Mesenchymal stem cell (in vitro differentiated cells and primary cell): ENCODE data around the gene VWA1.
A peak's percentile ranks its signal among the peaks of the same experiment; 100 is the strongest.

Experiments
- DNase-seq: peaks from one replicate; pipeline ENCODE4 v3.0.0-alpha.2; 2013
- H2AFZ ChIP-seq: one replicate; pipeline ENCODE4 v1.6.1; 2013; ENCODE audit warnings: low read depth, mild to moderate bottlenecking, control low read depth, inconsistent platforms, low read length, moderate library complexity
- H2AK5ac ChIP-seq: 2 replicates; pipeline ENCODE4 v1.6.1; 2013; ENCODE audit warnings: low read length, moderate library complexity, mild to moderate bottlenecking, inconsistent platforms; ENCODE audit not compliant: severe bottlenecking
- H2BK120ac ChIP-seq: one replicate; pipeline ENCODE4 v1.6.1; 2013; ENCODE audit warnings: low read depth, mild to moderate bottlenecking, inconsistent platforms, low read length, moderate library complexity
- H2BK12ac ChIP-seq, 2 experiments: one replicate each; pipeline ENCODE4 v1.6.1; 2013; ENCODE audit warnings: inconsistent platforms in 2 of 2, low read length in 2 of 2, mild to moderate bottlenecking in 2 of 2, moderate library complexity in 2 of 2, control low read depth in 1 of 2
- H2BK15ac ChIP-seq: one replicate; pipeline ENCODE4 v1.6.1; 2013; ENCODE audit warnings: mild to moderate bottlenecking, low read depth, inconsistent platforms; ENCODE audit not compliant: poor library complexity, severe bottlenecking
- H2BK5ac ChIP-seq: 2 replicates; pipeline ENCODE4 v1.6.1; 2013; ENCODE audit warnings: low read depth, mild to moderate bottlenecking, low read length, control low read depth, inconsistent platforms; ENCODE audit not compliant: poor library complexity, severe bottlenecking
- H3K14ac ChIP-seq, 2 experiments: one replicate each; pipeline ENCODE4 v1.6.1; 2013; ENCODE audit warnings: inconsistent platforms in 2 of 2, low read length in 2 of 2, control low read depth in 1 of 2, mild to moderate bottlenecking in 1 of 2, moderate library complexity in 1 of 2
- H3K18ac ChIP-seq, 2 experiments: one replicate each; pipeline ENCODE4 v1.6.1; 2013; ENCODE audit warnings: inconsistent platforms in 2 of 2, low read length in 2 of 2, control low read depth in 1 of 2, low read depth in 1 of 2, mild to moderate bottlenecking in 1 of 2
- H3K23ac ChIP-seq, 2 experiments: one replicate each; pipeline ENCODE4 v1.6.1; 2013; ENCODE audit warnings: inconsistent platforms in 2 of 2, low read length in 2 of 2, mild to moderate bottlenecking in 2 of 2, moderate library complexity in 2 of 2, control low read depth in 1 of 2
- H3K27ac ChIP-seq: 2 replicates; pipeline ENCODE4 v1.5.1; 2013; ENCODE audit warnings: mild to moderate bottlenecking, moderate library complexity, low read length, control low read depth, inconsistent platforms; ENCODE audit not compliant: poor library complexity, severe bottlenecking
- H3K27me3 ChIP-seq, 2 experiments: 2 replicates each; pipeline versions ENCODE4 v1.6.1 to v1.7.0; 2013; ENCODE audit warnings: low read length in 2 of 2, mild to moderate bottlenecking in 2 of 2, moderate library complexity in 2 of 2, control low read depth in 1 of 2, inconsistent platforms in 1 of 2; ENCODE audit not compliant: control insufficient read depth in 1 of 2, insufficient read depth in 1 of 2
- H3K36me3 ChIP-seq, 2 experiments: 2 replicates each; pipeline versions ENCODE4 v1.6.1 to v1.7.0; 2013; ENCODE audit warnings: low read length in 2 of 2, control low read depth in 1 of 2, inconsistent platforms in 1 of 2, low read depth in 1 of 2, mild to moderate bottlenecking in 1 of 2; ENCODE audit not compliant: insufficient read depth in 2 of 2, control insufficient read depth in 1 of 2
- H3K4ac ChIP-seq, 2 experiments: one replicate each; pipeline ENCODE4 v1.6.1; 2013; ENCODE audit warnings: inconsistent platforms in 2 of 2, low read length in 2 of 2, mild to moderate bottlenecking in 2 of 2, moderate library complexity in 2 of 2, control low read depth in 1 of 2, low read depth in 1 of 2
- H3K4me1 ChIP-seq: 2 replicates; pipeline ENCODE4 v1.6.1; 2013; ENCODE audit warnings: low read depth, low read length, control low read depth; ENCODE audit not compliant: control insufficient read depth, insufficient read depth
- H3K4me2 ChIP-seq: 2 replicates; pipeline ENCODE4 v1.6.1; 2013; ENCODE audit warnings: low read length, mild to moderate bottlenecking, inconsistent platforms; ENCODE audit not compliant: poor library complexity, severe bottlenecking
- H3K4me3 ChIP-seq, 2 experiments: 2 replicates each; pipeline versions ENCODE4 v1.5.1 to v1.7.0; 2013; ENCODE audit warnings: low read length in 2 of 2, mild to moderate bottlenecking in 2 of 2, control low read depth in 1 of 2, low read depth in 1 of 2; ENCODE audit not compliant: insufficient read depth in 1 of 2
- H3K79me1 ChIP-seq: replicated peaks from 2 replicates; pipeline ENCODE4 v1.6.1; 2013; ENCODE audit warnings: mild to moderate bottlenecking, control low read depth, low read length, inconsistent platforms; ENCODE audit not compliant: poor library complexity, severe bottlenecking
- H3K9ac ChIP-seq: 2 replicates; pipeline ENCODE4 v1.7.0; 2013; ENCODE audit warnings: mild to moderate bottlenecking, low read length, moderate library complexity
- H3K9me3 ChIP-seq: 2 replicates; pipeline ENCODE4 v1.7.0; 2013; ENCODE audit warnings: mild to moderate bottlenecking, low read length; ENCODE audit not compliant: control insufficient read depth
- H4K8ac ChIP-seq: one replicate; pipeline ENCODE4 v1.6.1; 2013; ENCODE audit warnings: inconsistent platforms, mild to moderate bottlenecking, low read length, moderate library complexity
- H4K91ac ChIP-seq: one replicate; pipeline ENCODE4 v1.6.1; 2013; ENCODE audit warnings: mild to moderate bottlenecking, low read length, inconsistent platforms
- WGBS: methylation state at CpG from one replicate; pipeline ENCODE4 v1.1.7; 2013; ENCODE audit warnings: mixed read lengths; 5-methylcytosine and 5-hydroxymethylcytosine counted together

VWA1 gene

GRCh38 chr1:1393428-1393827 lies 42.1 kb upstream of the VWA1 start:
- H3K4me3 ChIP-seq: no peak overlapping the region
- H3K4ac ChIP-seq: peak overlapping the region in 1 of 2 experiments; percentile 13
- H2BK120ac ChIP-seq: no peak overlapping the region
- H3K14ac ChIP-seq: no peak overlapping the region
- H2BK12ac ChIP-seq: no peak overlapping the region
- WGBS: 97% methylated on average over 11 of the region's 11 CpGs
- peaks cover 79 to 87% of the 10 kb centered on the region in 2 experiments for H3K36me3 ChIP-seq
- no peak overlapping the region for H2AFZ ChIP-seq
- H2BK5ac ChIP-seq: no peak overlapping the region
- H3K79me1 ChIP-seq: peaks cover 27% of the 10 kb centered on the region
- H2BK15ac ChIP-seq: no peak overlapping the region
- no peak overlapping the region for H4K8ac ChIP-seq
- H3K18ac ChIP-seq: no peak overlapping the region
- H3K4me1 ChIP-seq: peaks cover 13% of the 10 kb centered on the region
- no peak overlapping the region for H3K9ac ChIP-seq
- no peak overlapping the region for H3K23ac ChIP-seq
- no peaks in the 10 kb centered on the region for H3K27me3 ChIP-seq
- no peak overlapping the region for H2AK5ac ChIP-seq
- no peak overlapping the region for H3K4me2 ChIP-seq
- H4K91ac ChIP-seq: no peak overlapping the region
- no peak for DNase-seq
- no peak overlapping the region for H3K27ac ChIP-seq
- no peaks in the 10 kb centered on the region for H3K9me3 ChIP-seq

- Histone ChIP-seq H3K27me3 (no peaks in the 10 kb centered on the region), H2AFZ (no peak overlapping the region), H3K27ac (no peak overlapping the region), H3K14ac (no peak overlapping the region), H4K8ac (no peak overlapping the region), H3K4me1 (peaks cover 13% of the 10 kb centered on the region), H3K9me3 (no peaks in the 10 kb centered on the region), H2BK12ac (no peak overlapping the region), H3K4ac (no peak overlapping the region), H3K18ac (no peak overlapping the region), H3K23ac (no peak overlapping the region), H3K79me1 (peaks cover 27% of the 10 kb centered on the region), H3K36me3 (peaks cover 73 to 80% of the 10 kb centered on the region in 2 experiments), H2BK15ac (no peak overlapping the region), H4K91ac (no peak overlapping the region), H2BK5ac (no peak overlapping the region), H2BK120ac (no peak overlapping the region), H2AK5ac (no peak overlapping the region), H3K4me2 (no peak overlapping the region), H3K4me3 (no peak overlapping the region), H3K9ac (no peak overlapping the region)
- WGBS: 97% methylated on average over 7 of the region's 7 CpGs
- no peak for DNase-seq
These were observed 41.4 kb upstream of the VWA1 start for GRCh38 chr1:1394116-1394515.

GRCh38 chr1:1395166-1395565 lies 40.3 kb upstream of the VWA1 start:
- no peak overlapping the region for H2BK15ac ChIP-seq

GRCh38 chr1:1397839-1398523 lies 37.5 kb upstream of the VWA1 start:
- Histone ChIP-seq H3K4me3 (peak overlapping the region; percentile 89 to 98), H3K27ac (no peak overlapping the region), H4K91ac (no peak overlapping the region), H3K4ac (no peak overlapping the region), H2AK5ac (no peak overlapping the region), H3K9ac (peak overlapping the region; percentile 95), H2BK12ac (no peak overlapping the region), H2BK15ac (no peak overlapping the region), H3K4me2 (peak overlapping the region; percentile 87), H3K36me3 (peaks cover 70 to 71% of the 10 kb centered on the region in 2 experiments), H3K79me1 (peaks cover 7% of the 10 kb centered on the region), H2AFZ (no peak overlapping the region), H3K9me3 (no peaks in the 10 kb centered on the region), H2BK5ac (no peak overlapping the region), H3K27me3 (no peaks in the 10 kb centered on the region), H3K4me1 (peaks cover 36% of the 10 kb centered on the region), H4K8ac (peak overlapping the region; percentile 32), H3K14ac (no peak overlapping the region), H3K23ac (peak overlapping the region in 1 of 2 experiments; percentile 89), H2BK120ac (no peak overlapping the region), H3K18ac (no peak overlapping the region)
- peak; percentile 51 for DNase-seq
- 63% methylated on average over 18 of the region's 19 CpGs for WGBS

More at GRCh38 chr1:1395166-1395565, 40.3 kb upstream of the VWA1 start:
- no peak overlapping the region for H3K4me3 ChIP-seq
- H4K91ac ChIP-seq: no peak overlapping the region
- DNase-seq: no peak
- H3K9ac ChIP-seq: no peak overlapping the region
- no peak overlapping the region for H4K8ac ChIP-seq
- no peaks in the 10 kb centered on the region for H3K27me3 ChIP-seq
- H3K79me1 ChIP-seq: peaks cover 20% of the 10 kb centered on the region
- no peak overlapping the region for H3K4ac ChIP-seq
- no peak overlapping the region for H2BK120ac ChIP-seq
- no peak overlapping the region for H3K18ac ChIP-seq
- H3K23ac ChIP-seq: no peak overlapping the region
- no peak overlapping the region for H3K14ac ChIP-seq
- H3K4me1 ChIP-seq: peaks cover 18% of the 10 kb centered on the region
- no peak overlapping the region for H3K27ac ChIP-seq
- no peak overlapping the region for H2BK5ac ChIP-seq
- no peaks in the 10 kb centered on the region for H3K9me3 ChIP-seq
- H2AK5ac ChIP-seq: no peak overlapping the region
- H3K4me2 ChIP-seq: no peak overlapping the region
- H2BK12ac ChIP-seq: no peak overlapping the region
- WGBS: 93% methylated on average over 11 of the region's 11 CpGs
- H2AFZ ChIP-seq: no peak overlapping the region
- peaks cover 65 to 70% of the 10 kb centered on the region in 2 experiments for H3K36me3 ChIP-seq
